ENCODE data around the gene NYAP2.

GRCh38 chr2:225650041-225650440 lies 250.5 kb downstream of the NYAP2 start:
- TF ChIP-seq, protein P1, sequence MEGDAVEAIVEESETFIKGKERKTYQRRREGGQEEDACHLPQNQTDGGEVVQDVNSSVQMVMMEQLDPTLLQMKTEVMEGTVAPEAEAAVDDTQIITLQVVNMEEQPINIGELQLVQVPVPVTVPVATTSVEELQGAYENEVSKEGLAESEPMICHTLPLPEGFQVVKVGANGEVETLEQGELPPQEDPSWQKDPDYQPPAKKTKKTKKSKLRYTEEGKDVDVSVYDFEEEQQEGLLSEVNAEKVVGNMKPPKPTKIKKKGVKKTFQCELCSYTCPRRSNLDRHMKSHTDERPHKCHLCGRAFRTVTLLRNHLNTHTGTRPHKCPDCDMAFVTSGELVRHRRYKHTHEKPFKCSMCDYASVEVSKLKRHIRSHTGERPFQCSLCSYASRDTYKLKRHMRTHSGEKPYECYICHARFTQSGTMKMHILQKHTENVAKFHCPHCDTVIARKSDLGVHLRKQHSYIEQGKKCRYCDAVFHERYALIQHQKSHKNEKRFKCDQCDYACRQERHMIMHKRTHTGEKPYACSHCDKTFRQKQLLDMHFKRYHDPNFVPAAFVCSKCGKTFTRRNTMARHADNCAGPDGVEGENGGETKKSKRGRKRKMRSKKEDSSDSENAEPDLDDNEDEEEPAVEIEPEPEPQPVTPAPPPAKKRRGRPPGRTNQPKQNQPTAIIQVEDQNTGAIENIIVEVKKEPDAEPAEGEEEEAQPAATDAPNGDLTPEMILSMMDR (IDR thresholded peaks at IDR 0.05; ENCODE audit: insufficient read depth, low read length): no peak
- no peak for TF ChIP-seq GABPA (IDR thresholded peaks at IDR 0.05; ENCODE audit: low read depth)
- TF ChIP-seq POLR2AphosphoS5 (IDR thresholded peaks at IDR 0.05; ENCODE audit: low read depth): no peak
- TF ChIP-seq SPI1 (IDR thresholded peaks at IDR 0.05; ENCODE audit: borderline replicate concordance, low read depth): no peak

All from HL-60 (cell line).